GM18858 (cell line): Measurements from ENCODE around the gene MED25.

ENCODE experiments used
- ATAC-seq: cut with Tn5 transposase; IDR thresholded peaks from one replicate; pipeline ENCODE4 v1.9.1; 2021; ENCODE audit not compliant: unreplicated experiment

MED25 gene

GRCh38 chr19:49798574-49798973 is 19.5 kb upstream of the MED25 start:
- ATAC-seq = no peak

GRCh38 chr19:49799271-49799797 is 18.8 kb upstream of the MED25 start:
- ATAC-seq = no peak

DNA sequence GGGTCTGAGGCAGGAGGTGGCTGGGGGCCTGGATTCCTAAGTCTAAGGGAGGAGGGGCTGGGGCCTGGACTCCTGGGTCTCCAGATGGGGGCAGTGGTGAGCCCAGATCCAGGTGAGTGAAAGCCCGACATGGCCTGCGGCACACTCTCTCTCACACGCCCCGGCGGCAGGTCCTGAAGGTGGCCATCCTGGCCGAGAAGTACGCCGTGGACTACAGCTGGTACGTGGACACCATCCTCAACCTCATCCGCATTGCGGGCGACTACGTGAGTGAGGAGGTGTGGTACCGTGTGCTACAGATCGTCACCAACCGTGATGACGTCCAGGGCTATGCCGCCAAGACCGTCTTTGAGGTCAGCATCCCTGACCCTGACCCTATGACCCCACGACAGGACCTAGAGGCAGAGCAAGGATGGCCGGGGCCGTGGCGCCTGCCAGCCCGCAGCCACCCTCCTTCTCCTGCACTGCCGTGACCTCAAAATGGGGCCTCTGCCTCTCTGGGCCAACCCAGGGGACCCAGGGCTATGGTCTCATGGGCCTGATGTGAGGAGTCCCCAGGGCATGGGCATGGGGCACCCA is 18.2 kb upstream of the MED25 start:
- ATAC-seq = no peak

GRCh38 chr19:49800771-49801170 is 17.3 kb upstream of the MED25 start:
- ATAC-seq = no peak

DNA sequence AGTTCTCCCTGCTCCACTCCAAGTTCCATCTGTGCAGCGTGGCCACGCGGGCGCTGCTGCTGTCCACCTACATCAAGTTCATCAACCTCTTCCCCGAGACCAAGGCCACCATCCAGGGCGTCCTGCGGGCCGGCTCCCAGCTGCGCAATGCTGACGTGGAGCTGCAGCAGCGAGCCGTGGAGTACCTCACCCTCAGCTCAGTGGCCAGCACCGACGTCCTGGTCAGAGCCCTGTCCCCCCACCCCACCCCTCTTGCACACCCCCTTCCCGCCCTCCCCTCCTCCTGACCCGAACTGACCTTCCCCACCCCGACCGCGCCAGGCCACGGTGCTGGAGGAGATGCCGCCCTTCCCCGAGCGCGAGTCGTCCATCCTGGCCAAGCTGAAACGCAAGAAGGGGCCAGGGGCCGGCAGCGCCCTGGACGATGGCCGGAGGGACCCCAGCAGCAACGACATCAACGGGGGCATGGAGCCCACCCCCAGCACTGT is 16.6 kb upstream of the MED25 start:
- ATAC-seq = no peak

GRCh38 chr19:49801966-49802661 is 16.0 kb upstream of the MED25 start:
- no peak for ATAC-seq

GRCh38 chr19:49802836-49803528 is 15.1 kb upstream of the MED25 start:
- ATAC-seq = no peak

DNA sequence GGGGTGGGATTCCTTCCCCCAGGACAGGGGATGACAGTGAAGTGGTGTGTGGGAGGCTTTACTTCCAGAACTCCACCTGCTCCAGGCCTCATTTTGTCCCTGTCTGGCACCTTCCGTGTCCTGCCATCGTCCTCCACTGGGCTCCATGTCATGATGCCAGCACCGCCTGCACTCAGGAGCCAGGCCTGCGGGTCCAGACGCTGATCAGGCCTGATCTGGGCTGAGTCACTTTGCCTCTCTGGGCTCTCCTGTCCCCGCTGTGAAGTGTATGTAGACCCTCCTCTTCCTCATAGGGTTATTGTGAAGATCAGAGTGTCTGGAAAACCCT is 14.6 kb upstream of the MED25 start:
- ATAC-seq = no peak

DNA sequence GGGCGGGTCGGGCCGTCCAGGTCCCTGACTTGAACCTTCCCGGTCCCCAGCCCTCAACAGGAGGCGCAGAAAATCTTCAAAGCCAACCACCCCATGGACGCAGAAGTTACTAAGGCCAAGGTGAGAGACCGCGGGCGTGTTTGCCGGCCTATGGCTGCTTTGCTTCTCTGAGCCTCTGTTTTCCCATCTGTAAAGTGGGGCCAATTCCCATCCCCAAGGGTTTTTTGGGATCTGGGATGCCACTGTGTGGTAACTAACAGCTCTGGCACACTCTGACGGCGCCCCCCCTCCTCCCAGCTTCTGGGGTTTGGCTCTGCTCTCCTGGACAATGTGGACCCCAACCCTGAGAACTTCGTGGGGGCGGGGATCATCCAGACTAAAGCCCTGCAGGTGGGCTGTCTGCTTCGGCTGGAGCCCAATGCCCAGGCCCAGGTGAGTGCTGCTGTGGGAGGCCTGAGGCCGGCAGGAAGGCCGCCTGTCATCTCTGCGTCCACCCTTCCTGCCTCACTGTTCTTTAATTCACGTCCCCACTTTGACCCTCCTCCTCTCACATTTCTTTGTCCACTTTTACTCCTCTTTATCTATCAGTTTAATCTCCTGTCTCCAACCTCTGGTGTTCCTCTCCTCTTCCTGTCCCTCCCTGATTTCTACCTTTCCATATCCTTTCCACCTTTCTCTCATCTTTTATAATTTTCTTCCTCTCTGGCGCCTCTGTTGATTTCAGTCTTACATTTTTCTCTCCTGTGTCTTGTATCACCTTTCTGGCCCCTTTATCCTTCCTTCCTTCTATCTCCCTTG is 12.1 kb upstream of the MED25 start:
- ATAC-seq = no peak

DNA sequence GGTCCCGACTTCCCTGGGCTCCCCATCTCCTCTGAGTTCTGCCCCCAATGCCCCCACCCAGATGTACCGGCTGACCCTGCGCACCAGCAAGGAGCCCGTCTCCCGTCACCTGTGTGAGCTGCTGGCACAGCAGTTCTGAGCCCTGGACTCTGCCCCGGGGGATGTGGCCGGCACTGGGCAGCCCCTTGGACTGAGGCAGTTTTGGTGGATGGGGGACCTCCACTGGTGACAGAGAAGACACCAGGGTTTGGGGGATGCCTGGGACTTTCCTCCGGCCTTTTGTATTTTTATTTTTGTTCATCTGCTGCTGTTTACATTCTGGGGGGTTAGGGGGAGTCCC is 11.5 kb upstream of the MED25 start:
- no peak for ATAC-seq

GRCh38 chr19:49807058-49807903 is 10.8 kb upstream of the MED25 start:
- no peak for ATAC-seq

DNA sequence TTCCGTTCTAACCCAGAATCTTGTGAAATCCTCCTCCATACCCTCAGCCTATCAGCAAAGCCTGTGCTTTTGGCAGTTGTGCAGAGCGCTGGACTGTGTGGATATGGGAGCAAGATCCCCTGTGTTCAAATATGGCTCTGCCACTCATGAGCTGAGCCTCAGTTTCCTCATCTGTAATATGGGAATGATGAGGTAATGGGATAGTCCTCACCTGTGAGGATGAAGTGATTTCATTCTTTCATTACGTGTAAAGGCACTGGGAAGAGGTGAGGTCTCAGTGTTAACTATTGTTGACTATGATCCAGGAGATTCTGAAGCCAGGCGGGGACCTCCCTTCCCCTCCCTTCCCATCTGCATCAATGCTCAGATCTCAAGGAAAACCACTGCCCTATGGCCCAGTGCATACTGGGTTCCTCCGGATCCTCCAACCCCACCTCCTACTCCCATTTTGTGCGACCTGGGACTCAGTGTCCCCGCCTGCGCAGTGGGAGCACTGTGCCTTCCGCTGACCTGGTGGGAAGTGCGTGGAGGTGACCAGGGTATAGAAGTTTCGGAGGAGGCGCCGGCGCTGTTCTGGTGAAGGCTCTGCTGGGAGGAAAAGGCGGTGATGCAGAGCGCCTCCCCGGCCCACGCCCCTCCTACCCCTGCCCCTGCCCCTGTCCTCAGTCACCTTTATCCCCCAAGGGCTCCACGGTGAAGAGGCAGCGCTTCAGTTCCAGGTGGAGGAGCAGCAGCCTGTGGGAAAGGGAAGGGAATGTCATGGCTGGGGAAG is 10.0 kb upstream of the MED25 start:
- ATAC-seq = no peak

- ATAC-seq = no peak
Observed at GRCh38 chr19:49808711-49809159, 9.4 kb upstream of the MED25 start.

- ATAC-seq = no peak
Observed at GRCh38 chr19:49809160-49809940, 8.7 kb upstream of the MED25 start.

DNA sequence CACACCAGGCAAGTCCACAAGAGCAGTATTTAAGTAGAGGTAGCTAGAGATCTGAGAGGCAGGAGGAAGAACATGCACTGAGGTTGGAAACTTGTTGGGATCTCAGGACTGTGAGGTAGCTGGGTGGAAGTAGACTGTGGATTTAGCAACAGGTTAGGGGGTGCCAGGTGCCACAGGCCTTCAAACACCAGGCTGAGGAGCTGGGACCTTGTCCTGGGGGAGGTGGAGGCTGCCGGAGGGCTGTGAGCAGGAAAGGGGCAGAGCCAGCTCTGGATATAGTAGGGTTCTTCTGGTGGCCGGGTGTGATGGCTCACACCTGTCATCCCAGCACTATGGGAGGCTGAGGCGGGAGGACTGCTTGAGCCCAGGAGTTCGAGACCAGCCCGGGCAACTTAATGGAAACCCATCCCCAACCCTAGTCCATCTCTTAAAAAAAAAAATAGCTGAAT is 8.1 kb upstream of the MED25 start:
- ATAC-seq = no peak

DNA sequence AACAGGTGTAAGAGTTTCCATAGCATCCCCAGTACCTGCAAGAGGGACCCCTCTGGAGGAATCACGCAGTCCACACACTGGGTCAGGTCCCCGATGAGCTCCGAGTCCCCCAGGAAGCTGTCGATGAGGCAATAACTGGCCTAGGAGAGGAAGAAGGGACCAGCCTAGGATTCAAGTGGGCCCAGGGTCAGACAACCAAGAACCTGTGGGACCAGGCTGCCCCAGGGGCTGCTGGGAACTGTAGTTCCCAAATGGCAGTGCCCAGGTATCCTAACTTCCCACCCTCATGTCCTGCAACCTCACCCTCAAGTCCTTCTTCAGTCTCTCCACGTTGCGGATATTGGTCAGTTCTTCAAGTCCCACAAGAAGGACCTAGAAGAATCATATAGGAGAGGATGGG is 6.8 kb upstream of the MED25 start:
- ATAC-seq = no peak

DNA sequence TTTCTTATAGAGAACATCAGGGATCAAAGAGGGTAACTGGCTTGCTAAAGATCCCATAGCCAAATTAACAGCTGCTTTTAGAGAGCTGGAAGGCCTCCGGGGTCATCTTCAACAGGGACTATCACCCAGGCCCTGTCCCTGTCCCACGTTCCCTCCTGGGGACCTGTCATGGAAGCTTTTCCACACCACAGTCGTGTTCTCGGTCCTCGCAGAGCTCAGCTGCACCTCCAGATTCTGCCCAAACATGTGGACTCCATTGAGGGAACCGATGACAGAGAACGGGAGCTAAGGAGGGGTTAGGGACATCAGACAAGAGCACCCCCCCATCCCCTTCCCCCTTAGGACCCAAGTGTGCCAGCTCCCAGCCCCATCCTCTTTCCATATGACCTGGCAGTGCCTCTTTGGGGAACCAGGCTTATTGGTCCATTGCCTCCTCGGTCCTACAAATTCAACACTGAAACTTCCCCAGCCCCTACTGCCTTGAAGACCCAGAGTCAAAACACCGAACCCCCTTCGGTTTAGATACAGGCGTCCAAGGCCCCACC is 5.6 kb upstream of the MED25 start:
- no peak for ATAC-seq

GRCh38 chr19:49812997-49813861 is 4.9 kb upstream of the MED25 start, which contains the start of gene FUZ:
Gene FUZ, minus strand, starts transcription at chr19:49813292. Its CDS starts 186 bp downstream, at chr19:49813106.
- peak; percentile 37 for ATAC-seq
